ENCODE results near the gene CD151. TPM values are rescaled to one million over a fixed set of nuclear protein-coding genes. Genes with fewer than 3 reads are reported as not detected.

Gene CD151
- total RNA-seq, 1 donor from 2014 or later, result 558 TPM

DNA sequence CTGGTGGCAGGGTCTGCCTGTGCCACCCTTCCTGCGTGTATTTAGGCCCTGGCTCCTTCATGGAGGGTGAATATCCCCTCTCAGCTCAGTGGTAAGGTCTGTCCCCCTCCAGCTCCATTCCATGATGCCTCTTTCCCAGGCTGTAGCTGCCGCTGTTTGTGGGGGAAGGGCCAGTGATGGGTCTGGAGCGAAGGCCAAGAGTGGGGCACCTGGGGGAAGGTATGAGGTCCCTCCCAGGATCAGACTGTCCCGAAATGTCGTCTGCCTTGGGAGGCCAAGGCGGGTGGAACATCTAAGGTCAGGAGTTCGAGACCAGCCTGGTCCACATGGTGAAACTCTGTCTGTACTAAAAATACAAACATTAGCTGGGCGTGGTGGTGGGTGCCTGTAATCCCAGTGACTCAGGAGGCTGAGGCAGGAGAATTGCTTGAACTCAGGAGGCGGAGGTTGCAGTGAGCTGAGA lies 1.1 kb downstream of the CD151 start:
- H3K27ac Mint-ChIP-seq (ENCODE audit: unreplicated experiment), result peak overlapping the region; percentile 96
- H3K4me3 Mint-ChIP-seq (ENCODE audit: unreplicated experiment), result peak overlapping the region; percentile 85
- no peaks in the 10 kb centered on the region for H3K9me3 Mint-ChIP-seq (ENCODE audit: low read depth)
- no peak for DNase-seq (ENCODE audit: low spot score)
- peaks cover 2% of the 10 kb centered on the region for H3K36me3 Mint-ChIP-seq (ENCODE audit: low read depth)
- TF ChIP-seq, protein P1, sequence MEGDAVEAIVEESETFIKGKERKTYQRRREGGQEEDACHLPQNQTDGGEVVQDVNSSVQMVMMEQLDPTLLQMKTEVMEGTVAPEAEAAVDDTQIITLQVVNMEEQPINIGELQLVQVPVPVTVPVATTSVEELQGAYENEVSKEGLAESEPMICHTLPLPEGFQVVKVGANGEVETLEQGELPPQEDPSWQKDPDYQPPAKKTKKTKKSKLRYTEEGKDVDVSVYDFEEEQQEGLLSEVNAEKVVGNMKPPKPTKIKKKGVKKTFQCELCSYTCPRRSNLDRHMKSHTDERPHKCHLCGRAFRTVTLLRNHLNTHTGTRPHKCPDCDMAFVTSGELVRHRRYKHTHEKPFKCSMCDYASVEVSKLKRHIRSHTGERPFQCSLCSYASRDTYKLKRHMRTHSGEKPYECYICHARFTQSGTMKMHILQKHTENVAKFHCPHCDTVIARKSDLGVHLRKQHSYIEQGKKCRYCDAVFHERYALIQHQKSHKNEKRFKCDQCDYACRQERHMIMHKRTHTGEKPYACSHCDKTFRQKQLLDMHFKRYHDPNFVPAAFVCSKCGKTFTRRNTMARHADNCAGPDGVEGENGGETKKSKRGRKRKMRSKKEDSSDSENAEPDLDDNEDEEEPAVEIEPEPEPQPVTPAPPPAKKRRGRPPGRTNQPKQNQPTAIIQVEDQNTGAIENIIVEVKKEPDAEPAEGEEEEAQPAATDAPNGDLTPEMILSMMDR (IDR thresholded peaks at IDR 0.05), result no peak
- H3K27me3 Mint-ChIP-seq (ENCODE audit: low read depth), result no peaks in the 10 kb centered on the region
- H3K4me1 Mint-ChIP-seq (ENCODE audit: low read depth), result peaks cover 50% of the 10 kb centered on the region

DNA sequence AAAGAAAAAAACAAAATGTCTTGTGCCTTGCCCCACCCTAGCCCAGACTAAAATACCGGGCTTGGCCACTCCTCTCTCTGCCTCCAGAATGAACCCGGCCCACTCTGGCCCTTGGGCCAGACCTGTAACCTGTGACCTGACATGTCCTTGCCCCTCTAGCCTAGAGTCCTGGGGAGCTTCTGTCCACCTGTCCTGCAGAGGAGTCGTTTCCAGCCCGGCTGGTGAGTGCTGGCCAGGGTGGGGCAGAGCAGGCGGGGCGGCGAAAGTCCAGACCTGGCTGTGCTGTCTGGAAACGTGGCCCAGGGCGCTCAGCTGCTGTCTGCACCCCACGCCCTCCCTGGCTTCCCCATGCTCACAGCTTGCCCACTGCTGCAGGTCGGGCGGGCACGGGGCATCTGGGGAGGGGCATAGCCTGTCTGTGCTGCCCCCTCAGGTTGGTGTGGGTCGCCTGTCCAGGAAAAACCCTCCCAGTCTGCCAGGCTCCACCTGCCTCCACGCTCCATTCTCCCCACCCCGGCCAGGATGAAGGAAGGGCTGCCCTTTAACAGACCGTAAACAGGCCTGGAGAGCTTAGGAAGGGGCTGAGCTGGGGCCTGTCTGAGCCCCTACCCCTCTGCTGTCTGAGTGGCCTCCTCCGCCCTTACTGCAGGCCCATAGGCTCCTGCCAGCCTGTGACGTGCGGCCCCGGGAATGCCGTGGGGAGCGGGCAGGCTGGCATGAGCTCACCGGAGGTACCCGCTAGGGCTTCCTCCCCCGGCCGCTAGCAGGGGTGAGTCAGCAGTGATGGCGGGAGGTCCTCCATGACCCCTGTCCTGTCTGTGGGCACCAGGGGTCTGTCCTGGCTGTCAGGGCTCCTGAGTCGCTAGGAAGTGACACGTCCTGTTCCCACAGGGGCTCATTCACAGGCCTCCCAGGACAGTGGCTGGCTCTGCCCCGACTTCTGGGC lies 1.9 kb downstream of the CD151 start:
- H3K27me3 Mint-ChIP-seq (ENCODE audit: low read depth), result no peaks in the 10 kb centered on the region
- peaks cover 4% of the 10 kb centered on the region for H3K36me3 Mint-ChIP-seq (ENCODE audit: low read depth)
- peak overlapping the region; percentile 85 for H3K4me3 Mint-ChIP-seq (ENCODE audit: unreplicated experiment)

DNA sequence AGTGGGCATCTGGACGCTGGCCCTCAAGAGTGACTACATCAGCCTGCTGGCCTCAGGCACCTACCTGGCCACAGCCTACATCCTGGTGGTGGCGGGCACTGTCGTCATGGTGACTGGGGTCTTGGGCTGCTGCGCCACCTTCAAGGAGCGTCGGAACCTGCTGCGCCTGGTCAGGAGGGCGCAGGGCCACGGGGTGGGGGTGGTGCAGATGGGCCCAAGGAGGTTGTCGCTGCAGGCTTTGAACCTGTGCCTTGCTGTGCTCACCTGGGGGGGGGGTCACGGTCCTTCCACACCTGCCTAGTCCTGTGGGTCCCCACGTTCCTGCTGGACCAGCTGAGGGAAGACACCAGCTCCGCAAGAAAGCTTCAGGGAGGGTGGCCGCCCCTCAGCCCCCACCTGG lies 3.5 kb downstream of the CD151 start:
- Mint-ChIP-seq H3K4me1 (ENCODE audit: low read depth) (peaks cover 48% of the 10 kb centered on the region), H3K4me3 (ENCODE audit: unreplicated experiment) (no peak overlapping the region), H3K27ac (ENCODE audit: unreplicated experiment) (no peak overlapping the region), H3K27me3 (ENCODE audit: low read depth) (no peaks in the 10 kb centered on the region), H3K9me3 (ENCODE audit: low read depth) (no peaks in the 10 kb centered on the region), H3K36me3 (ENCODE audit: low read depth) (peaks cover 6% of the 10 kb centered on the region)
- TF ChIP-seq, protein P1 (IDR thresholded peaks at IDR 0.05), result no peak
- no peak for DNase-seq (ENCODE audit: low spot score)

More for the DNA sequence above, 1.9 kb downstream of the CD151 start:
- no peak for DNase-seq (ENCODE audit: low spot score)
- Mint-ChIP-seq H3K9me3 (ENCODE audit: low read depth) (no peaks in the 10 kb centered on the region), H3K27ac (ENCODE audit: unreplicated experiment) (peak overlapping the region; percentile 96), H3K4me1 (ENCODE audit: low read depth) (peaks cover 46% of the 10 kb centered on the region)
- TF ChIP-seq, protein P1 (IDR thresholded peaks at IDR 0.05), result peak; percentile 7

DNA sequence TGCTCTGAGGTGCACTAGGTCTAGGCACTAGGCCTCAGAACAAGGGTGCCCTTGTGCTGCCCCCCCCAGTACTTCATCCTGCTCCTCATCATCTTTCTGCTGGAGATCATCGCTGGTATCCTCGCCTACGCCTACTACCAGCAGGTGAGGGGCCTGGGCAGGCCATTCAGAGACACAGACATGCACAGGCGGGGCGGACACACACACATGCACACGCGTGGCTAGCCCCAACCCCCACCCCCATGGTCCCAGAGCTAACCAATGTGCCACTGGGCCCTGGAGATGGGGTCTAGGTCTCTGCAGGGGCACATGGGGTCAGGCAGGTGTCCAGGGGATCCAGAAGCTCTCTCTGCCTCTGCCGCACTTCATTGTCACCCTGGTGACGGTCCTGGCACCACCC lies 3.9 kb downstream of the CD151 start:
- Mint-ChIP-seq H3K4me3 (ENCODE audit: unreplicated experiment) (no peak overlapping the region), H3K4me1 (ENCODE audit: low read depth) (peaks cover 46% of the 10 kb centered on the region), H3K36me3 (ENCODE audit: low read depth) (peaks cover 6% of the 10 kb centered on the region), H3K27ac (ENCODE audit: unreplicated experiment) (no peak overlapping the region), H3K27me3 (ENCODE audit: low read depth) (no peaks in the 10 kb centered on the region), H3K9me3 (ENCODE audit: low read depth) (no peaks in the 10 kb centered on the region)
- TF ChIP-seq, protein P1 (IDR thresholded peaks at IDR 0.05), result no peak
- no peak for DNase-seq (ENCODE audit: low spot score)

DNA sequence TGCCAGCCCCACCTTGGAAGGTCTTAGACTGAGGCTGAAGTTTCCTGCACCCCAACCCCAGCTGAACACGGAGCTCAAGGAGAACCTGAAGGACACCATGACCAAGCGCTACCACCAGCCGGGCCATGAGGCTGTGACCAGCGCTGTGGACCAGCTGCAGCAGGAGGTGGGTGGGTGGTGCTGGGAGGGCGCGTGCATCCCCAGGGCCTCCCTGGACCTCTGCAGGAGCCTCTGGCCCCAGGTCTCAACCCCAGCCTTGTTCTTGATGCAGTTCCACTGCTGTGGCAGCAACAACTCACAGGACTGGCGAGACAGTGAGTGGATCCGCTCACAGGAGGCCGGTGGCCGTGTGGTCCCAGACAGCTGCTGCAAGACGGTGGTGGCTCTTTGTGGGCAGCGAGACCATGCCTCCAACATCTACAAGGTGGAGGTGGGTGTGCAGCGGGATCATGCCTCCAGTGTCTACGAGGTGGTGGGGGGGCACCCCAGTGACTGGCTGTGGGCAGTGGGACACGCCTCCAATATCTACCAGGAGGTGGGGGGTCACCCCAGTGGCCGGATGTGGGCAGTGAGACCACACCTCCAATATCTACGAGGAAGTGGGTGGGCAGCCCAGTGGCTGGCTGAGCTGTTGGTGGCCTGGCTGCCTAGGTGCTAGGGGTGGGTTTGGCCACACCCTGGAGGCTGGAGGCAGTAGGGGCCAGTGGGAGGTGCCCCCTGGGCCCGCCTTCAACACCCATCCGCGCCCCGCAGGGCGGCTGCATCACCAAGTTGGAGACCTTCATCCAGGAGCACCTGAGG lies 4.6 kb downstream of the CD151 start:
- Mint-ChIP-seq H3K27ac (ENCODE audit: unreplicated experiment) (no peak overlapping the region), H3K27me3 (ENCODE audit: low read depth) (no peaks in the 10 kb centered on the region), H3K9me3 (ENCODE audit: low read depth) (no peaks in the 10 kb centered on the region), H3K4me3 (ENCODE audit: unreplicated experiment) (no peak overlapping the region), H3K36me3 (ENCODE audit: low read depth) (peaks cover 6% of the 10 kb centered on the region), H3K4me1 (ENCODE audit: low read depth) (peaks cover 39% of the 10 kb centered on the region)
- no peak for DNase-seq (ENCODE audit: low spot score)
- TF ChIP-seq, protein P1 (IDR thresholded peaks at IDR 0.05), result no peak
